GM12892 (cell line): ENCODE data around the gene PCSK1.

Experiments used
- POLR2A ChIP-seq: IDR thresholded peaks from 2 replicates; pipeline ENCODE4 v1.6.1; 2011; ENCODE audit warnings: low read depth, low read length, control low read depth
- POLR2AphosphoS5 ChIP-seq: IDR thresholded peaks from 2 replicates; pipeline ENCODE4 v1.6.1; 2011; ENCODE audit warnings: low read depth, low read length, control low read depth
- TAF1 ChIP-seq: IDR thresholded peaks from 2 replicates; pipeline ENCODE4 v1.6.1; 2011; ENCODE audit warnings: low read depth, mild to moderate bottlenecking, control low read depth, low read length, borderline replicate concordance

GRCh38 chr5:96439477-96440184 lies 6.6 kb upstream of the PCSK1 start:
- TF ChIP-seq POLR2A (no peak), POLR2AphosphoS5 (no peak), TAF1 (no peak)
